GM04504 (cell line): ENCODE results near the gene ATP6V0C.

Experiments
- DNase-seq: peaks from one replicate; pipeline ENCODE4 v3.0.0-alpha.2; 2012; ENCODE audit warnings: low read depth

The ATP6V0C gene

DNA sequence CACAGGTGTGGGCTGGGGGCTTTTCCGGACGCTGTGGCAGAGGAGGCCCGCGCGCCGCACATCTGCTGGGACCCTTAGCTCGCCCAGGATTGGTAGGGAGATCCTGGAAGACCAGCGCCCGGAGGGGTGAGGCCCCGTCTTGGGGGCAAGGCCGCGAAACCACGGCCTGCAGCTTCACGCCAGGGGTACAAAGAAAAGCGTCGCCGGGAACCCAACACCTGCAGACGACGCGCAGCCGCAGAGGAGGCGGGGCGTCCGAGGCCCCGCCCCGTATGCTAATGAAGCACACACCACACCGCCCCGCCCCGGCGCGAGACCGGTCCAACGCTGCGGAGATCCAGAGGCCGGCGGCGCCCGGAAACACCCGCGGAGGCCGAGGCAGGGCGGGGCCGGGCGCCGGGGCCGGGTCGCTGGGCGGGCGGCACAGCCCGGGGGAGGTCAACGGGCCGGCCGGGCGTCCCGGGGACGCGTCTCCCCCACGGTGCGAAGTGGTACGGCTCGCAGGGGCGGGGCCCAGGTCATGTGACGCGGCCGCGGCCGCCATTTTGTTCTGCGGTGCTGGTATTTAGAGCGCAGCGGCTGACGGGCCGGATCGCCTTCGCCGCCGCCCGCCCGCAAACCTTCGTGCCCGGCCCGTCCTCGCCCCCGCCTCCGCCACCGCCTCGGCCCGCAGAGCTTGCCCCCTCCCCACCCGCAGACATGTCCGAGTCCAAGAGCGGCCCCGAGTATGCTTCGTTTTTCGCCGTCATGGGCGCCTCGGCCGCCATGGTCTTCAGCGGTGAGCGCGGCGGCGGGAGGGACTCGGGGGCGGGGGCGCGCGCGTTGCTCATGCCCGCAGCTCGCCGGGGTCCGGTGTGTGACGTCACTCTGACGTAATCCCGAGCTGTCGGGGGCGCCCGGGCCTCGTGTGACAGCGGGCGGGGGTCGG is at the start of gene ATP6V0C:
Gene ATP6V0C (plus strand): TSS at position 548 of the 928 bp plus-strand sequence. CDS start 152 bp downstream, at position 700.
- DNase-seq = peak; percentile 60

DNA sequence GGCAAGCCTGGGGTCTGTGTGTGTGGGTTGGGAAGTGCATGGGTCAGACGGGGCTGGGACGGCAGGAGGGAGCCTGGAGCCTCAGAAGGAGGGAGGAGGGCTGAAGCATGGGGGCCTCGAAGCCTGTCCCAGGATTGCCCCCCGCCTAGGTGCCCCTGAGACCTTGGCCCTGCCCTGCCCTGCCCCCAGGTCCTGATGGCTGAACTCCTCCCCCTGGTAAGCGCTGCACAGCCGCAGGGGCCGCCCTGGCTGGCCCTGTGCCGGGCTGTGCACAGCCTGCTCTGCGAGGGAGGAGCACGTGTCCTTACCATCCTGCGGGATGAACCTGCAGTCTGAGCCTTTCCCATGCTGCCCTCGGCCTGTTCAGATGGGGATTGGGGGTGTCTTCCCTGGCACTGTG is 49.4 kb upstream of the ATP6V0C start:
- DNase-seq = no peak

GRCh38 chr16:2465653-2466415 is 47.9 kb upstream of the ATP6V0C start:
- no peak for DNase-seq

DNA sequence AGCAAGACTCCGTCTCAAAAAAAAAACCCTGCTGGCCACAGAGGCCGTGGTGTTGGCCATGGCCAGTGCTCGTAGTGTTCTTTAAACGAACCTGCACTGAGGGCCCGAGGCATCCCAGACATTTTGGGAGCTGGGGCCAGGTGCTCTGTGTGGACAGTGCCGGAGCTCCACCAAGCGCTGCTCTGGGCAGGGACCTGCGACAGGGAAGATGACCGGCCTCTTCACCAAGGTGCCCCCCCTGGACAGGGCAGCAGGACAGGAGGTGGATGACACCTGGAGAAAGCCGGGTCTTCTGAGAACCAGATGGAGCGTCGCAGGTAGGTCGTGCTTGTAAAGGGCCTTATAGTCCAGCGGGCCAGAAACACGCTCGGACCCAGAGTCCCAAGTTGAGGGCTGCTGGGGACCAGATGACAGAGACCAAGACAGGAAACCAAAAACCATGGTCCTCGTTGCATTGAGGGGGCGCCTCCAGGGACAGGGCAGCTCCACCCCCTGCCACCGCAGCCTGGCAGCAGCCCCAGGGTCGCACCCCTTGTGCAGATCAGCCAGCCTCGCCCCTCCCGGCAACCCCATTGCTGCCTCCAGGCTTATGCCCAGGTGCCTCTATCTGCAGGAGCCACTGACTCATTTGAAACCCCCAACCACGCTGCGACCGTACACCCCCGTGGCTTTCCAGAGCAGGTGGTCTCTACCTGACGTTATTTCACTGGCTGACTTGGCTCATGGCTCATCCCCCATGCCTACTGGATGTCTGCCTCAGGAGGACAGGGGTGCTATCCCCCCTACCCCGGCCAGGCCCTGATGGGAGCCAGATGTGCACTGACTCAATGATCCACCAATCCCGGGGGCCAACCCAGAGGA is 46.9 kb upstream of the ATP6V0C start:
- DNase-seq = no peak

GRCh38 chr16:2467528-2468232 is 46.1 kb upstream of the ATP6V0C start:
- DNase-seq = no peak

DNA sequence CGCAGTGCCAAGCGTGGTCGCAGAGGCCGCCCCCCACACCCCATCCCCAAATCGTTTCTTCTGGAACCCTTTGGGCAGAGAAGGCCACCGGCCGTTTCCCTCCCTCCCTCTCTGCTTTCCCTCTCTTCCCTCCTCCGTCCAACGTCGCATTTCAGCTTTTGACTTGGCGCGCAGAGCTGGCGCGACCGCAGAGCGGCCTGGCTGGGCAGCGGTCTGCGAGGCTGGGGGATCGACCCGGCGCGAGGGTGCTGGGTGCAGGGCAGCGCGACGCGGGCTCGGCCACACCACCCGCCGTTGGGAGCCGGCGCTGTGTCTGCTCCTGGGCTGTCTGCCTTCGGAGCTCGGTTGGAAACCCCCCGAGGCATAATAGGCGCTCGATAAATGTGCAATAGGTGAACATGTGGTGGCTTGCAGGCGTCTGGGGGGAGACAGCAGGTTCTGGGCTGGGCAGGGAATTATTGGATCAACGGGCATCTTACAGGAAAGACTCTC is 45.5 kb upstream of the ATP6V0C start:
- no peak for DNase-seq

DNA sequence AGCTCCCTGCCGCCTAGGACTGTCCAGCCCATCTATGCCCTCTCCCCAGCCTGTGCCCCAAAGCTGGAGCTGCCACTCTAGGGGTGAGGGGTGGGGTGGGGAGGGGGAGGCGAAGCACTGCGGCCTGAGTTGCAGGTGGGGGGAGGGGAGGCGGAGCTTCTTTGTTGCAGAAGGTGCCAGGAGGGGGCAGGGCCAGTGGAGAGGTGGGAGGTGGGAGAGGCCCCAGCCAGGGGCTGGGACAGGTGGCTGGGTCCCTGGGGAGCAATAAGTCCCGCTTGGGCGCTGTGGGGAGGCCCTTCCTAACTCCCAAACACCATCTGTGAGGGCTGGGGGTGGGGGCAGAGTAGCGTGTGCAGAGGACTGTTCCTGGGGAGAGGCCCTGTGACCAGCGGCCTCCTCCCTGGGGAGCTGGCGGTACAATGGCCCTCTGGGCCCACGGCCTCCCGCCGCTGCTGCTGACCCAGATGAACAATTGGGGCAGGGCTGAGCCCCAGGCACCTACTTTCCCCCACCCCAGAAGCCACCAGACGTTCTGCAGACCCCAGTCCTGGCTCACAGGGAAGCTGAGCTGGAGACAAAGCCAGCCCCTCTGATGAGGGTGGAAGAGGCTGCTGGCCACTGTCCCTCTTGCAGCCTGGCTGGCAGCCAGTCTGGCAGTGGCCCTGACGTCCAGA is 44.9 kb upstream of the ATP6V0C start:
- no peak for DNase-seq

DNA sequence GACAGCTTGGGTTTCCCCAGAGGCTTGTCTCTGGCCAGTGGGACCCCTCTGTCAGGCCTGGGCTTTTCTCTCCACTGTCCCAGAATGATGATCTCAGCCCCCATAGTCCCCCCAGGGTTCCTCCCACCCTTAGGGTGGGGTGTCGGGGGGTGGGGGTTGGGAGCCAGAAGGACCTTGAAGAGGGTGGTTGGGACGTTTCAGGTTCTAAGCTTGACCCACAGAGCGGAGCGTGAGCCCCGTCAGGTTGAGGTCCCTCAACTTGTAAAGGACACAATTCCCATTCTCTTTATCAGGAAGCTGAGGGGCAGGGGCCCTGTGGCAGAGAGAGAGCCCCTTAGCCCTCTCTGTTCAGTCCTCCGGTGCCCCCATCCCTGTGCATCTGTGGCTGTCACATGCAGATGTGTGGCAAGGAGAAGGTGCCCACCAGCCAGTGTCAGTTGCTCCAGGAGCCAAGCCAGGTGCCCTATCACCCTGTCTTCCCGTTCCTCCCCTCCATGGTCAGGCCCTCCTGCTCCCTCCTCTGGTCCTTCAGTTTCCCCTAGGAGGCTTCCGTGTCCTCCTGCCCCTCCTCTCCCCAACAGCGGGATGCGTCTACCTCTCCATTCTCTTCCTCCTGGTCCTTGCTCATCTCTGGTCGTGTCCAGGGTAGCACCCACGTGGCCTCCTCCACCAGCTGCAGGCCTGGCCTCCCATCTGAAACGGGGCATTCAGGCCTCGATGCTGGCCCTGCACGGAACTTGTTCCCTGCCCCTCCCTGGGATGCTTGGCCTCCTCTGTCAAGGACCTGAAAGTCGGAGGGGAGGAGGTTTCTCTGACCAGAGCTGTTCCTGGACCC is 44.1 kb upstream of the ATP6V0C start:
- DNase-seq = no peak

- DNase-seq = no peak
Observed at GRCh38 chr16:2470234-2470601, 43.5 kb upstream of the ATP6V0C start.

- DNase-seq = no peak
Observed at GRCh38 chr16:2470603-2471015, 43.1 kb upstream of the ATP6V0C start.

GRCh38 chr16:2471016-2471652 is 42.6 kb upstream of the ATP6V0C start, which contains the start of gene NTN3:
Gene NTN3, plus strand, starts transcription at chr16:2471297. Its CDS starts 405 bp downstream, at chr16:2471702.
- no peak for DNase-seq

DNA sequence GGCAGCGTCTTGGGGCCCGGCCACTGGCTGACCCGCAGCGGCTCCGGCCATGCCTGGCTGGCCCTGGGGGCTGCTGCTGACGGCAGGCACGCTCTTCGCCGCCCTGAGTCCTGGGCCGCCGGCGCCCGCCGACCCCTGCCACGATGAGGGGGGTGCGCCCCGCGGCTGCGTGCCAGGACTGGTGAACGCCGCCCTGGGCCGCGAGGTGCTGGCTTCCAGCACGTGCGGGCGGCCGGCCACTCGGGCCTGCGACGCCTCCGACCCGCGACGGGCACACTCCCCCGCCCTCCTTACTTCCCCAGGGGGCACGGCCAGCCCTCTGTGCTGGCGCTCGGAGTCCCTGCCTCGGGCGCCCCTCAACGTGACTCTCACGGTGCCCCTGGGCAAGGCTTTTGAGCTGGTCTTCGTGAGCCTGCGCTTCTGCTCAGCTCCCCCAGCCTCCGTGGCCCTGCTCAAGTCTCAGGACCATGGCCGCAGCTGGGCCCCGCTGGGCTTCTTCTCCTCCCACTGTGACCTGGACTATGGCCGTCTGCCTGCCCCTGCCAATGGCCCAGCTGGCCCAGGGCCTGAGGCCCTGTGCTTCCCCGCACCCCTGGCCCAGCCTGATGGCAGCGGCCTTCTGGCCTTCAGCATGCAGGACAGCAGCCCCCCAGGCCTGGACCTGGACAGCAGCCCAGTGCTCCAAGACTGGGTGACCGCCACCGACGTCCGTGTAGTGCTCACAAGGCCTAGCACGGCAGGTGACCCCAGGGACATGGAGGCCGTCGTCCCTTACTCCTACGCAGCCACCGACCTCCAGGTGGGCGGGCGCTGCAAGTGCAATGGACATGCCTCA is 41.9 kb upstream of the ATP6V0C start:
- no peak for DNase-seq

- DNase-seq = no peak
Observed at GRCh38 chr16:2472488-2472864, 41.3 kb upstream of the ATP6V0C start.

DNA sequence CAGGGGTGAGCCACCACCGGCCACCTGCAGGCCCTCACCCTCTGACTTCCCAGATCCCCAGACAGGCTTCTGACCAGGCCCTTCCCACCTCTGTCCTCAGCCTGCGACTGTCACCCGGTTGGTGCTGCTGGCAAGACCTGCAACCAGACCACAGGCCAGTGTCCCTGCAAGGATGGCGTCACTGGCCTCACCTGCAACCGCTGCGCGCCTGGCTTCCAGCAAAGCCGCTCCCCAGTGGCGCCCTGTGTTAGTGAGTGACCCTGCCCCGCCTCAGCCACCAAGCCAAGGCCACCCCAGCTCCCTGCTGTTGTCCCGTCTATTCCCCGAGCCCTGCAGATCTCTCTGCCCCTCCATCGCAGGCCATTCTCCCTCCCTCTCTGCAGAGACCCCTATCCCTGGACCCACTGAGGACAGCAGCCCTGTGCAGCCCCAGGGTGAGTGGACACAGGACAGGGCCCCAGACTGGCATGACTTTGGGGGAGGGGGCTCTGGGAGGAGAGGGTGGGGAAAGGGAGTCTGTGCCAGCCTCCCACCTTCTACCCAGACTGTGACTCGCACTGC is 40.8 kb upstream of the ATP6V0C start:
- DNase-seq = no peak

- DNase-seq = no peak
Observed at GRCh38 chr16:2473446-2473926, 40.3 kb upstream of the ATP6V0C start.

DNA sequence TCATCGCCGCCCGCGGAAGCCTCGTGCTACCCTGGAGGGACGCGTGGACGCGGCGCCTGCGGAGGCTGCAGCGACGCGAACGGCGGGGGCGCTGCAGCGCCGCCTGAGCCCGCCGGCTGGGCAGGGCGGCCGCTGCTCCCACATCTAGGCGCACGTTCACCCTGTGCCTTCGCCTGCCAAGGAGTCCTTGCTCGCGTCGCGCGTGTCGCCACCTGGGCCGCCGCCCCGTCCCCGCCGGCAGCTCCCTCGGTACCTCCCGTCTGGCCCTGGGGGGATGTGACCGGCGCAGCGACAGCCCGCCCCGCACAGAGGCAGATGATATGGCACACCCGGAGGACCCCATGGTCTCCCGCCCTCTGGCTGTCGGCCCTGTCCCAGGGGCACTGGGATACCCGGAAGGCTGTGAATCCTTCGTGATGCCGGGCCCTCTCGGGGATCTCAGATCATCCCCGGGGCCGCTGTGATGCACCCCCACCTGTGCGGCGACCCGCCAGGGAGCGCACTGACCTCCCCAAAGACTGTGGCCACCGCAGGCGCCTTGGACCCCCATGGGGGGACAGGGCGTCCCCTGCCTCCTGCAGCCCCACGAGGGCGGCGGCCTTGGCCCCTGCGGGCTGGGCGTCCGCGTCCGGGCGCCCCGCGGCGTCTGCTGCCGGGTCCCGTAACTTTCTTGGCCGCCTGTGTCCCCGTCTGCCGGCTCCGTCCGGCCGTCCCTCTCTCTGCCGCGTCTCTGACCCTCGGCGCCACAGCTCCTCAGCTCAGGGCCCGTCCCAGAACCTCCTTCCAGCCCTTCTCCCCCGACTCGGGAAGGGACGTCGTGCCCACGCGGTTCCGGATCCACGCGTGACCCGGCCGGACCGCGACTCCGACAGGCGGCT is 39.5 kb upstream of the ATP6V0C start:
- DNase-seq = no peak

GRCh38 chr16:2474877-2475412 is 38.8 kb upstream of the ATP6V0C start, which contains the start of gene TBC1D24:
Gene TBC1D24, plus strand, starts transcription at chr16:2475127. Its CDS starts 21,022 bp downstream, at chr16:2496149.
- DNase-seq = peak; percentile 64
